ENCODE results near the gene IGF1R. TPM values are rescaled to one million over a fixed set of nuclear protein-coding genes. Genes with fewer than 3 reads are reported as not detected.

Gene IGF1R
- total and polyA plus RNA-seq, 2 of the 8 experiments (the other 6 are each of a cell fraction or from before 2014, with no cell fraction given) = 32.9 to 109 TPM

DNA sequence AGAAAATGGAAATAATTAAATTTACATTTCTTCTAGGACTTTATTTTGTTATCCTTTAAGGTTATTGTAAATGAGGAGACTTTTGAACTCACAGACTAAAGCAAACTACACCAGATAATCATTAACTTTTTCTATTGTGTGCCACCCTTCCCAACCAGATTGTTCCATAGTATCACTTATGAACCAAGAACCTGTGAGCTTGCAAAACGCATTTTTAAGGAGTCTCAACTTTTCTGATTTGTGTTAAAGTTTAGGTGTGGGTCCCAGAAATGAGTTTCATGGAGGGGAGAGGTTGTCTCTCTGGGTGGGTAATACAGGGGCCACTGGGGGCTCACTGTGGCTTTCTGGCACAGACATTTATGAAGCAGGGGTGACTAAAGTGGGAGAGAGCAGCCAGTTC, 75.7 kb downstream of the IGF1R start:
- Histone ChIP-seq H3K27ac (ENCODE audit: low read depth, low read length) (no peak overlapping the region), H4K91ac (replicated peaks; ENCODE audit: insufficient read length, low read length) (no peak overlapping the region), H2BK5ac (ENCODE audit: low read depth, low read length) (no peak overlapping the region), H3K14ac (ENCODE audit: insufficient read length) (no peak overlapping the region), H3K9ac (replicated peaks in 1 of 4; ENCODE audit: extremely low read depth in 1 of 4, low read depth in 3 of 4, low read length in 3 of 4) (no peak overlapping the region), H3K9me3 (ENCODE audit: insufficient read depth in 2 of 2, low read depth in 1 of 2, low read length in 1 of 2) (no peaks in the 10 kb centered on the region), H2BK120ac (replicated peaks; ENCODE audit: low read depth, low read length) (no peak overlapping the region), H4K20me1 (replicated peaks in 1 of 2; ENCODE audit: control insufficient read depth in 1 of 2, insufficient read depth in 2 of 2, low read length in 2 of 2) (peaks cover 24 to 30% of the 10 kb centered on the region in 2 experiments), H3K23ac (ENCODE audit: insufficient read length) (no peak overlapping the region), H3K4ac (replicated peaks; ENCODE audit: insufficient read length, low read depth, low read length) (no peak overlapping the region), H2AK5ac (ENCODE audit: low read depth, low read length) (no peak overlapping the region), H3K79me1 (ENCODE audit: low read depth, low read length) (peaks cover 15% of the 10 kb centered on the region), H3K4me1 (replicated peaks in 1 of 4; ENCODE audit: control insufficient read depth in 3 of 4, insufficient read depth in 4 of 4, low read length in 3 of 4) (peaks cover 5 to 33% (median 28%) of the 10 kb centered on the region in 4 experiments), H3K79me2 (ENCODE audit: control insufficient read depth in 1 of 2, insufficient read depth in 2 of 2, low read length in 2 of 2) (peaks cover 38 to 98% of the 10 kb centered on the region in 2 experiments), H2BK12ac (ENCODE audit: low read depth, low read length) (no peak overlapping the region), H3K18ac (ENCODE audit: extremely low read depth, low read length) (no peak overlapping the region), H3K56ac (replicated peaks; ENCODE audit: insufficient read length, low read depth, low read length) (no peak overlapping the region), H3K36me3 (ENCODE audit: control insufficient read depth in 2 of 4, insufficient read depth in 4 of 4, low read length in 3 of 4) (no peaks in the 10 kb centered on the region), H4K5ac (ENCODE audit: insufficient read length, low read depth, low read length) (no peak overlapping the region), H3K4me2 (ENCODE audit: insufficient read depth in 1 of 2, low read depth in 2 of 2, low read length in 2 of 2) (no peak overlapping the region), H2AFZ (ENCODE audit: low read length) (no peak overlapping the region), H3K4me3 (ENCODE audit: extremely low read depth in 1 of 4, insufficient read depth in 2 of 4, low read depth in 3 of 4, low read length in 4 of 4) (no peak overlapping the region), H2BK20ac (ENCODE audit: low read length) (no peak overlapping the region), H2BK15ac (ENCODE audit: low read length) (no peak overlapping the region), H3K23me2 (ENCODE audit: low read depth, low read length) (no peaks in the 10 kb centered on the region), H4K8ac (ENCODE audit: extremely low read depth, insufficient read depth, low read length) (no peak overlapping the region), H3K27me3 (replicated peaks in 1 of 4; ENCODE audit: control insufficient read depth in 3 of 4, extremely low read depth in 1 of 4, insufficient read depth in 3 of 4, low read length in 3 of 4) (no peaks in the 10 kb centered on the region)
- FAIRE-seq = no peak
- WGBS, 2 experiments (ENCODE audit: extremely low coverage in 1 of 2, insufficient coverage in 1 of 2, insufficient read length in 1 of 2, insufficient replicate concordance in 2 of 2, low coverage in 1 of 2, low lambda C conversion rate in 2 of 2, missing lambda C conversion rate in 1 of 2) = 90% methylated on average over 1 of the region's 1 CpG; no CpG with 5 or more reads in 1 of the 2 experiments
- ChIA-PET CTCF (ENCODE audit: partially characterized antibody) (interaction anchor here (0.6 to 0.9 kb wide), 6 partner anchors 9 to 162 kb away, joined by 3 read pairs; no protein-coding TSS in a partner anchor), POLR2A (ENCODE audit: partially characterized antibody) (interaction anchor here (1.1 to 1.5 kb wide), 2 partner anchors 17 to 19 kb away, joined by 3 read pairs; no protein-coding TSS in a partner anchor)
- no peak for DNase-seq (ENCODE audit: low read depth in 1 of 2, low spot score in 2 of 2)
- TF ChIP-seq GABPA (IDR thresholded peaks at IDR 0.05; ENCODE audit: borderline replicate concordance, insufficient read depth, low read length) (no peak), SAP30 (IDR thresholded peaks at IDR 0.05; ENCODE audit: insufficient read depth, insufficient replicate concordance, low read length) (no peak), HDAC2 (IDR thresholded peaks at IDR 0.05; ENCODE audit: borderline replicate concordance in 1 of 2, low read depth in 2 of 2, low read length in 2 of 2) (no peak), HDAC6 (IDR thresholded peaks at IDR 0.05; ENCODE audit: low read depth, low read length) (no peak), EP300 (IDR thresholded peaks at IDR 0.05; ENCODE audit: borderline replicate concordance in 1 of 2, low read depth in 2 of 2, low read length in 2 of 2) (no peak)
